NT2/D1 (cell line): Measurements from ENCODE around the gene KMT5B.

ENCODE experiments used
- SUZ12 ChIP-seq: IDR thresholded peaks from 2 replicates; pipeline ENCODE4 v1.6.1; 2011; ENCODE audit not compliant: insufficient read length, insufficient read depth; ENCODE audit errors: extremely low read depth
- ZNF274 ChIP-seq: IDR thresholded peaks from 2 replicates; pipeline ENCODE4 v1.6.1; 2011; ENCODE audit warnings: mild to moderate bottlenecking, low read depth, low read length

- TF ChIP-seq SUZ12 (no peak), ZNF274 (no peak)
Measured at GRCh38 chr11:68146010-68146540, 67.0 kb downstream of the KMT5B start.
